ENCODE data around the gene TMA7B.

- TF ChIP-seq POLR2A (IDR thresholded peaks at IDR 0.05) (no peak), CTCF (IDR thresholded peaks at IDR 0.05) (no peak)
Measured at GRCh38 chr22:39925909-39926679, 34.1 kb upstream of the TMA7B start.
